ENCODE measurements around the gene SLC28A1. TPM values are rescaled to one million over a fixed set of nuclear protein-coding genes. Genes with fewer than 3 reads are reported as not detected.
A peak's percentile ranks its signal among the peaks of the same experiment; 100 is the strongest.

SLC28A1 gene
- total and polyA plus RNA-seq, 4 donors, result 0.09 to 39.7 (median 18.3) TPM

GRCh38 chr15:84911879-84912660 lies 27.6 kb downstream of the SLC28A1 start:
- no peak for DNase-seq (ENCODE audit: low spot score)
- 15% methylated on average over 6 of the region's 6 CpGs for WGBS
- no peak overlapping the region for H3K4me3 ChIP-seq (ENCODE audit: low read depth in 1 of 3, low read length in 3 of 3)
- H3K36me3 ChIP-seq (ENCODE audit: control insufficient read depth in 4 of 4, insufficient read depth in 3 of 4, low read depth in 1 of 4, low read length in 3 of 4), result peaks cover 0 to 16% (median 4%) of the 10 kb centered on the region in 4 donors
- peaks cover 11 to 30% (median 21%) of the 10 kb centered on the region in 4 donors for H3K4me1 ChIP-seq (ENCODE audit: control insufficient read depth in 4 of 4, insufficient read depth in 4 of 4, low read length in 3 of 4)
- no peak for TF ChIP-seq CTCF (IDR thresholded peaks at IDR 0.05; ENCODE audit: low read depth, low read length, missing input control)
- peak; percentile 91 to 93 for TF ChIP-seq JUND (IDR thresholded peaks at IDR 0.05)
- TF ChIP-seq FOXA1 (IDR thresholded peaks at IDR 0.05), result peak; percentile 11
- TF ChIP-seq SP1 (IDR thresholded peaks at IDR 0.05), result peak; percentile 92
- peak; percentile 7 for TF ChIP-seq HNF4G (IDR thresholded peaks at IDR 0.05)
- peak in 1 of 2 donors; percentile 69 for TF ChIP-seq EGR1 (IDR thresholded peaks at IDR 0.05; ENCODE audit: low read depth in 2 of 2)
- no peak for TF ChIP-seq ZBTB33 (IDR thresholded peaks at IDR 0.05)
- TF ChIP-seq GABPA (IDR thresholded peaks at IDR 0.05 in 1 of 2, conservative IDR thresholded peaks at IDR 0.05 in 1 of 2), result no peak
- TF ChIP-seq TAF1 (conservative IDR thresholded peaks at IDR 0.05), result peak; percentile 64
- peak; percentile 49 to 83 for TF ChIP-seq RXRA (IDR thresholded peaks at IDR 0.05)
- TF ChIP-seq REST (IDR thresholded peaks at IDR 0.05), result peak; percentile 82
- TF ChIP-seq MAX (IDR thresholded peaks at IDR 0.05), result peak; percentile 60
- peak; percentile 70 for TF ChIP-seq YY1 (IDR thresholded peaks at IDR 0.05)
- TF ChIP-seq FOXA2 (IDR thresholded peaks at IDR 0.05), result no peak
- peak; percentile 85 for TF ChIP-seq ATF3 (IDR thresholded peaks at IDR 0.05)
- peak; percentile 61 for TF ChIP-seq NR2F2 (IDR thresholded peaks at IDR 0.05)
- peak; percentile 89 for TF ChIP-seq HNF4A (conservative IDR thresholded peaks at IDR 0.05)
- TF ChIP-seq RAD21 (IDR thresholded peaks at IDR 0.05), result peak; percentile 23 to 34
- peak overlapping the region; percentile 67 to 81 for H3K27ac ChIP-seq (ENCODE audit: low read depth in 1 of 2, low read length in 2 of 2)
- H3K9ac ChIP-seq (ENCODE audit: low read depth in 1 of 2, low read length in 2 of 2), result peak overlapping the region in 1 of 2 donors; percentile 41
- no peaks in the 10 kb centered on the region for H3K27me3 ChIP-seq (ENCODE audit: control insufficient read depth in 4 of 4, insufficient read depth in 4 of 4, low read length in 3 of 4)
- H3K9me3 ChIP-seq (ENCODE audit: control insufficient read depth in 4 of 4, low read length in 3 of 4), result no peaks in the 10 kb centered on the region
